ENCODE measurements around the gene GAD2.

Gene GAD2

DNA sequence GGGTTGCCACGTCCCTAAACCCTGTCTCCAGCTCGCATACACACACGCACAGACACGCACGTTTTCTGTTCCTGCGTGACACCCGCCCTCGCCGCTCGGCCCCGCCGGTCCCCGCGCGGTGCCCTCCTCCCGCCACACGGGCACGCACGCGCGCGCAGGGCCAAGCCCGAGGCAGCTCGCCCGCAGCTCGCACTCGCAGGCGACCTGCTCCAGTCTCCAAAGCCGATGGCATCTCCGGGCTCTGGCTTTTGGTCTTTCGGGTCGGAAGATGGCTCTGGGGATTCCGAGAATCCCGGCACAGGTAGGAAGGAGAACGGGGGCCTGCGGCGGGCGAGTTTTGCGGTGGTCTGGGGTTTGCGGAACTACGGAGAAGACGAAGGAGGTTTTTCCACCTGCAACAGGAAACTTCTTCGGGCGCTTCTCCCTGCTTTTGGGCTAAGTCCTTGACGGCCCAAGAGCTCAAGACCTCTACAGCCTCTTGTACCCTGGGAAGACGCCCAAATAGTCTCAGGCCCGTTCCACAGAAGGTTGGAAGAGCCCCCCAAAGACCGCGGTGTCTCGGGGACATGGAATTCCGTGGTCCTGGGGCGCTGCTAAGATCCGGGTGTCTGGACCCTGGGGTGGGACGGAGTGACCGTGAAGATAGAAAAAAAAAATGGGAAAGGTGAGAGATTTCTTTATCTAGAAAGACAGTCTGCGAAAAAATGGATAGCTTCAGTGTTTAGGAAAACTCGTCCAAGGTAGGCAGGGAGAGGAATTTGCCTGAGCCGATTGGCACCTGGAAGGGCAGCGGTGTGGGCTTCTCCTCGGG lies at the start of gene GAD2:
TSS of gene GAD2 (plus strand) at position 190 of the 811 bp plus-strand sequence. CDS start at position 226, 36 bp downstream.
- no peak for DNase-seq

DNA sequence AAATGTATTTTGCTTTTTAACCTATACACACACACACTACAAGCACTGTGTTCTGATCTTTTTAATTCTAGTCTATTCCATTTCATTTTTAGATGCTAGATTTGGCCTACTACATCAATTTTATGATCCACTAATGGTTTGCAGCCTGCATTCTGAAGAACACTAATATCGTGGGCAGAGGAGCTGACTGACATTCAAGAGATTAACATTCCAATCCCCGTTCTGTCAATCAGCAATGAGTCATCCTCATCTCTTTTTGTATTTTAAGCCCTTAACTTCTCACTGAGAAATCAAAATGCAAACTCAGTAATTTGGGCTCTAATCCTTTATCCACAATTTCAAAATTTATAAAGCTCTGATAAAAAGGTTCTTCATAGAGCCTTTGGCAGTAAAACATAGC lies 47.1 kb upstream of the GAD2 start:
- DNase-seq, result no peak

DNA sequence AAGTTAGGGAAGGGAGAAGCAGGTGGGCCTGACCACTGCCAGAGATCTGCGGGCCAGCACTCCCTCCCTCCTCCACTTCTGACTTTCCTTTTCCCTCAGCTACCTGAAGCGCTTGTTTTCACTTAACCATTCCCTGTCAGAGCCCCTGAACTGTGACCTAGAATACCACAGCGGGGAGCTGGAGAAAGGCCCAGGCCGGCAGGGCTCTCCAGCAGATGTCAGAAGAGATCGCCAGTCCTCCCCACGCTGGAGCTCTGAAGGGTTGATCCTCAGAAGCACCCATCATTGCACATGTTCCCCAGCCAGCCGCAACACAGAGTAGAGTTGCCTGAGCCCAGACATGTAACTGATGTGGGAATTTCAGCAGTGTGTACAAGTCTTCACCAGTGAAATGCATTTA lies 44.4 kb upstream of the GAD2 start:
- no peak for DNase-seq

DNA sequence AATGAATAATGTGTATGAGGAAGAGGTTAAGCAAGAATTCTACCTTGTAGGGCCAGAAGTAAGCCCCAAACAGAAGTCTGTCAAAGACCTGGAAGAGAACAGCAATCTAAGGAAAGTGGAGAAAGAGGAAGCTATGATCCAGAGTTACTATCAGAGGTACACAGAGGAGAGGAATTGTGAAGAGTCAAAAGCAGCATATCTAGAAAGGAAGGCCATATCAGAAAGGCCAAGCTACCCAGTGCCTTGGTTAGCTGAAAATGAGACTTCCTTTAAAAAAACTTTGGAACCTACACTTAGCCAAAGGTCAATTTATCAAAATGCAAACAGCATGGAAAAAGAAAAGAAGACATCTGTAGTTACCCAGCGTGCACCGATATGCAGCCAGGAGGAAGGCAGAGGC lies 42.7 kb upstream of the GAD2 start:
- no peak for DNase-seq

DNA sequence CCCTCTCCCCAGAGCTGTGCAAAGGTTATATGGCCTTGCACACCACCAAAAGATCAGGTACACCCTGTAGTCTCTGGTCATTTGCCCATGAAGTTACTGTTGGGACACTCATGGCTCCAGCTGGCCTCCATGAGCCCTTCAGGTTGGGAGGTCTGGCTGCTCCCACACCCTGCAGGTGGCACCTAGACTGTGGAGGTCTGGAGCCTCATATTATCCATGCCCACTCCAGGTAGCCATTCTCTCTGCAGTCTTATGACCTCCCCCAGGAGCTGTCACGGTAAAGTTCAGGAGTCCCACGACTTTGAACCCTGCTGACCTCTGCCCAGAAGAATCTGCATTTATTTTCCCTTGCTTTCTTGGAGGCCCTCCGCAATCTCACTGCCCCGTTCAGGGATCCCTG lies 39.2 kb upstream of the GAD2 start:
- DNase-seq, result no peak

DNA sequence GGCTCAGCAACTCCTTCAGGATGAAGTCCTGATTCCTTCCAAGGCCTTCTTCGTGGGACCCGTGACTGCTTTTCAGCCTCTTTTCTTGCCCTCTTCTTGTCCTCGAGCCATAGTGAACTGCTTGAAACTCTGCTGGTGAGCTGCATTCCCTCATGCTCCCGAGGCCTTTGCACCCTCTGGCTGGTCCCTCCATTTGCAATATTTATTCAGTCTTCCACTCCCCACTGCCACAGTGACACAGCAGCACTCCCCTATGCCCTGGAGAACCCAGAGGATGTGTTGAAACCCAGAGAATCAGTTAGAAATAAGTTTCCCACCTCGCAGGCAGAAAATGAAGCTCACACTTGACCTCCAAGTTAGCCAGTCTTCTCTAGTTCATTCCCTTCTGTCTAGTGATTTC lies 22.3 kb upstream of the GAD2 start:
- no peak for DNase-seq

DNA sequence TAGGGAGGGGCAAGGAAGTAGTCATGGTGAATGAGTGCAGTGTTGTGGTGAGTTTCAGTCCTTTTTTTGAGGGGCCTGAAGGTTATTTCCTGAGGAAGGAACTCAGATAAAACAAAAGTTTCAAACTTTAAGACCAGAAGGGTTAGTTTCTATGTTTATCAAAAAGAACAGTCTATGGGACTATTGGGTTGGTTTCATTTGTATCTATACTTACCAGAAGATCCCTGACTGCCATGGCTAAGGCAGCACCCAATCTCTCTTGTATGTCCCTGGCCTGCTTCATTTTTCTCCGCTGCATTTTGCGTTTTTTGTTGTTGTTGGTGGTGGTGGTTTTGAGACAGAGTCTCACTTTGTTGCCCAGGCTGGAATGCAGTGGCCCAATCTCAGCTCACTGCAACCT lies 19.3 kb upstream of the GAD2 start:
- DNase-seq, result no peak

DNA sequence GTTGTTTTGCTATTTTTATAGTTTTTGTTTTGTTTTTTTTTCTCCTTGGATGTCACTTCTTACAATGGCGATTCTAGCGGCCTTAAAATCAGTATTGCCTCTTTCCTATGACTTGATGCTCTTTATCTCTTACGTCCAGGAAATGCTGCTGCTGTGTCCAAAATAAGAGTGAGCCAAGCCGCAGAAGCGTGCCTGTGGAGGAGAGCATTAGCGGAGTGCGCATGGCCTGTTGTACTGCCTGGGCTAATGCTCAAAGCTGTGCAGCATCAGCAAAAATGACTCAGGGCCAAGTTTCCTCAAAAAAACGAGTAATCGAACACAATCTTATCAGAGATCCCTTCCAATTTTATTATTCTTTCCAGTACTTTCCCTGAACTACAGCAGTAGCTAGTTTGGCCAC lies 18.5 kb upstream of the GAD2 start:
- DNase-seq, result no peak

DNA sequence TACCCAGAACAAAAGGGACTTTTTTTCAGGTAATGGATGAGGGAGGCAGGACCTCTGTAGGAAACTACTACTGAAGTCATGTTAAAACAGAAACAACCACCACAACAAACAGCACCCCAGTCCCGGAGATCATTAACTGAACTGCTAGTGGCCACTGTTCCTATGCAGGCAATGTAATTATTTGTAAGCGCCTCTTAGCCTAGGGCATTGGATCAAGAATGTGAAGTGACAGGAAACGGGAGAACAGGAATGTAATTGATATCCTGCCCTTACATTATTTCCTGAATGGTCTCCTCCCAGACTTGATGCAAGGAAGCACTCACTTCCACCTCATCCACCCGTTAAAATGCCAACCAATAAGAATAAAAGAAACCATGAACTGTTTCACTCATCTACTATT lies 16.7 kb upstream of the GAD2 start:
- no peak for DNase-seq

DNA sequence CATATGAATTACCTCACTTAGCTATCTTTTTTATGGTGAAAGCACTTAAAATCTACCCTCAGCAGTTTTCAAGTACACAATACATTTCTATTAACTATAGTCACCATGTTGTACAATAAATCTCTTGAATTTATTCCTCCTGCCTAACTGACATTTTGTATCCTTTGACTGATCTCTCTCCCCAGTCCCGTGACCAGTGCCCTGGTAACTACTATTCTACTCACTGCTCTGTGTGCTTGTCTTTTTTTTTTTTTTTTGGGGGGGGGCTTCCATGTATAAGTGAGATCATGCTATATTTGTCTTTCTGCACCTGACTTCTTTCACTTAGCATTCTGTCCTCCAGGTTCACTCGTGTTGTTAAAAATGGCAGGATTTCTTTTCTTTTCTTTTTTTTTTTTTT lies 11.4 kb upstream of the GAD2 start:
- DNase-seq, result no peak

DNA sequence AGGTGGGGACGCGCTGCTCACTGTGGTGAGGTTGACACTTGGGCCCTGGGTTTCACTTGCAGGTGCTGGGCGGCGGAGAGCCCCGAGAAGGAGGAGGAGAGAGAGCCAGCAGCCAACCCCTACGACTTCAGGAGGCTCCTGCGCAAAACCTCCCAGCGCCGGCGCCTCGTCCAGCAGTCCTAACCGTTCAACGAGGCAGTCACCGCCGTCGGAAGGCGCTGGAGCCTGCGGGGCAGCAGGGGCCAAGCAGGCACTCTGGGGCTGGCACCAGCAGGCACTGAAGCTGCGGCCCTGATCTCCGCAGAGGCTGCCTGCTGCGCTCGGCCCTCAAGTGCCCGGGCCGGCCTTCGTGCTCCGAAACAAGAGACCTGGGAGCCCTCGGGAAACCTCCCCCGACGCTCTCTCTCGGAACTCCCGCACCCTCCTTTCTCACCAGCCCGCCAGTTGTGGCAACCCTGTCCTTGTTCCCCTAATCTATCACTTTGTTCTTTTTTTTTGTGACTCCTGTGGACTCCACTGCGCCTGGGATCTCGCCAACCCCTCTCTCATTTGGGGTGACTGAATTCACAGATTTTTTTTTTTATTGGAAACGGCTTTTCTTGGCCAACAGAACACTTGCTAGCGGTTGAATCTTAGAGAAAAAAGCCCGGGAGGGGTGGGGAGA lies 4.7 kb upstream of the GAD2 start:
- DNase-seq, result no peak

DNA sequence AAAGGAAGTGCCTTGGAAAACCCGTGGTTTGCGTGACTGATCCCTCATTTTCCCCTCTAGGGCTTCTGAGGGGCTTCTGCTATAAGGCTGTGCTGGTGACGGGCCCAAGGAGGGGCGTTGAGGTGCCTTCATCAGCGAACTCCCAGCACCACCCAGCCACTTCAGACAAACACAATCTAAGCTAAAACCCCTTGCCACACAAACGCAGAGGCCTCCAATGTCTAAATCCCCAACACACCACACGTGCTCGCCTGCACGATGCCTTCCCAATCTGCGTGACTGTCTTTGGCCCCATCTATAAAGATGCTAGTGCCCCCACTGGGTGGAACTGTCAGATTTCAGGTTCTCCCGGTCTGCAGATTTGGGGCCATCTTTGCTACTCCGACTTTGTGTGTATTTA lies 4.1 kb upstream of the GAD2 start:
- no peak for DNase-seq

DNA sequence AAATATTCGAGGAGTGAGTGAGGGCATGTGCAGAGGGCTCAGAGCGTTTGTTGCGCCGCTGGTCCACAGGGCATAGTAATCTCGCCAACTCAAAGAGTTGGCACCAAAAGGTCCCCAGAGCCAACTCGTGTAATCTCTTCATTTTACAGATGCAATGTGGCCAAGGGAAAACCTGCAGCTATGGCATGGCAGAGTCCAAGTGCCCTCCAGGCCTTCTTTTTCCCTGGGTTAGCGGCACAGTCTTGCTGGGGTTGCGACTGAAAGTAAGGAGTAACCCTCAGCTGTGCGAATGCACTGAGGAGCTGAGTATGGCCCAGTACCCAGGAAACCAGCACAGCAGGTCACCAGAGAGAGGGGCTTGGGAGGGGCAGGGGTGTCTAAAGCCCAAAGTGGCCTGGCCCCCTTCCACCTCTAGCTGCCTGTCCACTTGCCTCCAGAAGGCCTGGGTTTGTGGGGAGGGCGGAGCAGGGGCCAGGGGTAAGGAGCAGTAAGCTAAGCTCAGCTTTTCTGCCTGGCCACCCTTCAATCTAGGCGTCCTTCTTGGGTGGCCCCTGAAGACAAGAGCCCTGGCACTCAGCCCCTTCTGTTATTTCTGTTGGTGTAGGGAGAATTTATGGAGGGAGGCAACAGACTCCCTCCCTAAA lies 3.3 kb upstream of the GAD2 start:
- DNase-seq, result no peak

DNA sequence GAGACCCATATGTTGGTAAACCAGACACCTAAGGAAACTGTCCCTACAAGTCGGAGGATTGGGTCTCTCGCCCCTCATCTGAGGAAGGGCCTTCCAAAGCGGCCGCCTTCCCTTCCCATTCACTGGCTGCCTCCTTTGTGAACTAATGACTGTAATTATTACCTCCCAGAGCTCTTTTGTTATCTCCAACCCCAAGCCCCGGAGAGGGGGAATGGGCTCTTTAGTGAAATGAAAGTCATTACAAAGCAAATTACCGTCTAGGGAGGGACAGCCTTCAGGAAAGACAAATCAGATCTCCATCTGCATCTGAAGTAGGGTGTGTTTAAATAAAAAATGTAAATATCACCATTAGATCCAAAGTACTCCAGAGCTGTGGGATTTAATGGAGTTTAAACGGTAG lies 2.6 kb upstream of the GAD2 start:
- DNase-seq, result no peak

DNA sequence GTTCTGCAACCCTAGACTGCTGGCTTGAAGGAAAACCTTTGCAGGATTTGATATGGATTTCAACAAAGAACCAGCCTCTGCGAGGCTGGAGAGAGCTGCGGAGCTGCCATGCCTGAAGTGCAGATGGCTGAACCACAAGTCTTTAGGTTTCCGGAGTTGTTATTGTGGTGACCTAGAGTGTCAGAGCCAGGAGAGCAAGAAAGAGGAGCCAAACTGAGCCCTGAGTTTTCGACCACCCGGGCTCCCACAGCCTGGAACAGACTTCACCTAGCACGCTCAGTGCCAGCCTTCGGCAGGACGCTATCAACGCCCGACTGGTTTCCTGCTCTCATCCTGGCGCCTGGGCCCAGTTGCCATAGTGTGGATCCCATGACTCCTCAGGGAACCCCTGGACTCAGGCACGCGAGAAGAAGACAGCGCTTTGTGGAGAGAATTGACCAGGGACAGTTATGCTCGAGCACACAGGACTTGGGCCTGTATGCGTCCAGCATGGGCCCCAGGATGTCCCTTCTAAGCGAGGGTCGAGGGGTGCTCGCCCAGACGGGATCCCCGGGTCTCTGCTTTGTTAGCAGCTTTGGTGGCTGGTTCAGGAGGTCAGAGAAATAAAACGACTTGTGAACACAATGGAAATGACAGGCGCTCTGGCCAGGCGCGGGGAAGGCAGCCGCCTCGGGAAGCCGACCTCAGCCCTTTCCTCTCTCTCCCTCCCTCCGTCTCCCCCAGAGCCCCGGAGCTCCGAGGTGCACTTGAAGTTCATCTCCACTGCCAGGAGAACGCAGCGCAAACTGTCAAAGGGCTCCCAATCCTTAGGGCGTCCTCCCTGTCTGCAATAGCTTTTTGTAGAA lies 1.8 kb upstream of the GAD2 start:
- no peak for DNase-seq

DNA sequence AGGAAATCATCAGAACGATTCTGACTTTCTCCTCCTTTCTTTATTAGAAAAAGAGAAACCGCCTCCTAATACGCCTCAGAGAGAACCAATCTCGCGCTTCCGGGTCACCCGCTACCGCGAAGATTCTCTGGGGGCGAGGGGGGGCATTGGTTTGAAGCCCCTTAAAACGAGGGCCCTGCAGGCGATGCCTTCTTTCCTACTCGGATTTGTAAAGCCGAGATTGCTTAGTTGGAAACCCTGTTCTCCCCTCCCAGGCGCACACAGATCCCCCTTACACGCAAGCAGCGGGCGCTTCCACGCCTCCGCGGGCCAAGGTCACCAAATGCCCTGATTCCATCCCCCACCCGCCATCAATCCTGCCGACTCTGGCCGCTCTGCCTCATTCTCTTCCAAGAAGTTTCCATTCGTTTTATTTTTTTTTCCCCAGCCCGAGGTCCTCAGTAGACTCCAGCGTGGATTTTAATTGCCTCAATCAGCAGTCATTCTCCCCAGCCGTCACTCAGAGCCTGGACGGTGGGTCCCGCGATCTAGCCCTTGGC lies 1.1 kb upstream of the GAD2 start:
- DNase-seq, result no peak

DNA sequence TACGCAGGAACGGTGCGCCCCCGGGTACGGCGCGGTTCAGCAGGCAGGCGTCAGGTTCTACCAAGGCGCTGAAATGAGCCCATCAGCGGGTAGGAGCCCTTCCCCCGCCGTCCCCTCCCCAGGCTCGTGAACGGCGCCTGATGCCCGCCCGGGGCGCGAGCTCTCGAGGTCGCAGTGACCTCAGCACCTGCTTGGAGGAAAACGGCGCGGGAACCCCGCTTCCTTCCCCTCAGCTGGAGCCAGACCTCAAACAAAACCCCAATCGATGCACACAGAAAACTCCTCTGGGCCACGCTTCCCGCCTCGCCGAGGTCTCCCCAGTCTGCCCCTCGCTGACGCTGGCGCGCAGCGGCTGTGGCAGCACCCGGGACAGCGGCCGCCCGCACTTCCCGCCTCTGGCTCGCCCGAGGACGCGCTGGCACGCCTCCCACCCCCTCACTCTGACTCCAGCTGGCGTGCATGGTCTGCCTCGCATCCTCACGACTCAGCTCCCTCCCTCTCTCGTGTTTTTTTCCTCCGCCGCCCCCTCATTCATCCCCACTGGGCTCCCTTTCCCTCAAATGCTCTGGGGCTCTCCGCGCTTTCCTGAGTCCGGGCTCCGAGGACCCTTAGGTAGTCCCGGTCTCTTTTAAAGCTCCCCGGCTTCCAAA lies 514 bp upstream of the GAD2 start:
- DNase-seq, result no peak

DNA sequence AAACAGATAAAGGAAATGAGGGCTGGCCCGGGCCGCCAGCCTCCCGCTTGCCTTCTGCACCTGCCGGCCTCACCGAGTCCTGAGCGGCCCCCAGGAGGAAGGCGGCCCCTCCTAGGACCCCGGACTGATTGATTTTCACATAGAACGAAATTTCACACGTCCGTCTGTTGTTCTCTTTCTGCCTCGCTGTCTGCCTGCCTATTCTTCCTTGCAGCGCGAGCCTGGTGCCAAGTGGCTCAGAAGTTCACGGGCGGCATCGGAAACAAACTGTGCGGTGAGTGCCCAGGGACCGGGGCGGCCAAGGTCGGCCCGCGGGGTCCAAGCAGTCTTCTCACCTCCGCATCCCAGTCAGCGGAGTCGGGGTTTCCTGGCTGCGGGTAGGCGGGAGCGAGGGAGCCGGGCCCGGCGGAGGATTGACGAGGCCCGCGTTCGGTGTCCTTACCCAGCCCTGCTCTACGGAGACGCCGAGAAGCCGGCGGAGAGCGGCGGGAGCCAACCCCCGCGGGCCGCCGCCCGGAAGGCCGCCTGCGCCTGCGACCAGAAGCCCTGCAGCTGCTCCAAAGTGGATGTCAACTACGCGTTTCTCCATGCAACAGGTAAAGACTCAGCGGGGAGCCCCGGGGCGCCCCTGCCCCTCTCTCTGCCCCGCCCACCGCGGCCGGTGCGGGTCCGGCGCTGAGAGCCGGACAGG lies 967 bp downstream of the GAD2 start:
- DNase-seq, result no peak

DNA sequence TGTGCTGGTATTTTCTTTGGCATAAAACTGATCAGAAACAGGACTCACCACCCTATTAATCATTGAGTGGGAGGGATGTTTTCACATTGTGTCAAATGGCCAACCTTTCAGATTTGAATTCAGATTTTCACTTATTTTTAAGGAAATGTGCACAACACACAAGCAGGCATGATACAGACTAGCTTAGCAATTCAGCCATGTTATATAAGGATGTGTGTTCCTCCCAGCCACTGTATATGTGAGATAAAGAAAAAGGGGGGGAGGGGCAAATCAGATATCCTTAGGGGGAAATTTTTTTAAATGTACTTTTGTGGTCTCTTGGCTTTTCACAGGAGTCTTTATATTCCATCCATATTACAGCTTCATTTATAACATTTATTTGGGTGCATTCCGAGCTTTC lies 3.1 kb downstream of the GAD2 start:
- no peak for DNase-seq

DNA sequence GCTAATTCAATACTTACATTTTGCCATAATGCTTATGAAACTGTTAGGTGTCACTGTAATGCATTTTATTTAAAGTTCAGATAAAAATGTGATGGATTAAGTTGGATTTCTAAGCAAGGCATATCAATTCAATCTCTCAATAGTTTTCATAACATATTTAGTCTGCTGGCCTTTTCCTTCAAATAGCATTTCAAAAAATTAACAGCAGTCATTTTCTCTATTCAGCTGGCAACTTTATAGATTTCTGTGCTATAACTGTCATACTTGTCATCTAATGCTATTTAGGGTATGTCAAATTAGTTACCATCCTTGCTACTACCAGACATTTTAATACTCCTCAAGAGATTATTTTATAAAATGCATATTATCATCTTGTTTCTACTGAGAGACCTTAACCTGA lies 4.3 kb downstream of the GAD2 start:
- DNase-seq, result no peak

DNA sequence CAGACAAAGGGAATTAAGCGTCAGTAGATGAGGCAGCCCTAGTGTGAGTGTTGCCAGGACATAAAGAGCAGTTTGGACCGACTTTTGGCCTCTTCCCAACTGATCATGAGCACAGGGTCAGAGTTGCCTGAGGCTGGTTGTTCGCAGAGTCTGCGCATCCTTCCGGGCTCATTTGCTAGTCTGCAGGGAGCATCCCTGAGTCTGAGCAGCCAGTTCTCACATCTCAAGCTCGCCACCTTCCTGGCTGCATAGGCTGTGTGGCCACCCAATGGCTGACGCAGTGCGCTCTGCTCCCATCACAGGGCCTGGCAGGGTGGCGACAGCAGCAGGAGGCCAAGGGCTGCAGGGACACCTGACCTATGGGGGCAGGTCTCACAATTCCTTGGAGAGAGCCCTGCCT lies 5.0 kb downstream of the GAD2 start:
- DNase-seq, result no peak

DNA sequence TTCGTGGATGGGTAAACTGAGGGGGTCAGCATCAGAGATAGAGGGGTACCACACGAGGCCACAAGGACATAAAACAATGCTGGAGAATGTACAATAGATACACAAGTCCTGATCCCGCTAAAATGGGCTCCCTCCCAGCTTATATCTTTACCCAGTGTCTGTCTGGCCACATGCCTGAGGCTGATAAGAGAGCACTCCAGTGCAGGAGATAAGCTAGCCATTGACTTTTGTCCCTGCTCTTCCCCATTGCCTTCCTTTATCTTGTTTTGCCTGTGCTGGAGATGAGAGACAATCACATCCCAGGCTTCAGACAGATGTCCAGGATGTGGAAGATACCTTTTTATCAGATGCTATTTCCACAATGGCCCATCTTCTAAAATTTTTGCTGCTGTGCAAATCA lies 6.0 kb downstream of the GAD2 start:
- DNase-seq, result no peak

Measured in CD4-positive, alpha-beta T cell treated with Interferon alpha-2 for 1 hour (primary cell).